Iris pigment epithelial cell (primary cell): ENCODE data around the gene CDC27.
"Not testable (repeated sequence)": the region's sequence is repeated elsewhere in the genome, so short reads cannot be mapped to it uniquely, and the experiment has no call there.

Experiments used
- DNase-seq: peaks from one replicate; pipeline ENCODE4 v3.0.0-alpha.2; 2011; ENCODE audit warnings: low read depth

CDC27 gene

GRCh38 chr17:47192554-47192953 is 3.5 kb upstream of the CDC27 start:
- DNase-seq, result peak; percentile 21

- no peak for DNase-seq
Observed at GRCh38 chr17:47190770-47191169, 1.7 kb upstream of the CDC27 start.

- DNase-seq, result no peak
Observed at GRCh38 chr17:47190243-47190642, 1.1 kb upstream of the CDC27 start.

GRCh38 chr17:47189732-47190237 is 690 bp upstream of the CDC27 start:
- DNase-seq, result no peak

GRCh38 chr17:47188271-47188875 is 722 bp downstream of the CDC27 start:
- DNase-seq, result peak; percentile 63

GRCh38 chr17:47184681-47185080 is 4.4 kb downstream of the CDC27 start:
- no peak for DNase-seq

GRCh38 chr17:47180988-47181387 is 8.1 kb downstream of the CDC27 start:
- not testable (repeated sequence) for DNase-seq

GRCh38 chr17:47180337-47180736 is 8.8 kb downstream of the CDC27 start:
- no peak for DNase-seq

GRCh38 chr17:47179141-47179540 is 10.0 kb downstream of the CDC27 start:
- DNase-seq, result no peak

GRCh38 chr17:47177261-47177660 is 11.8 kb downstream of the CDC27 start:
- DNase-seq, result no peak

GRCh38 chr17:47176389-47176826 is 12.7 kb downstream of the CDC27 start:
- DNase-seq, result no peak

GRCh38 chr17:47174823-47175222 is 14.3 kb downstream of the CDC27 start:
- not testable (repeated sequence) for DNase-seq

- peak; percentile 22 for DNase-seq
Observed at GRCh38 chr17:47172696-47173565, 16.2 kb downstream of the CDC27 start.

- no peak for DNase-seq
Observed at GRCh38 chr17:47170710-47171109, 18.4 kb downstream of the CDC27 start.

- DNase-seq, result not testable (repeated sequence)
Observed at GRCh38 chr17:47168896-47169295, 20.2 kb downstream of the CDC27 start.

- not testable (repeated sequence) for DNase-seq
Observed at GRCh38 chr17:47166854-47167253, 22.2 kb downstream of the CDC27 start.

GRCh38 chr17:47165137-47165536 is 24.0 kb downstream of the CDC27 start:
- no peak for DNase-seq

GRCh38 chr17:47164263-47164662 is 24.8 kb downstream of the CDC27 start:
- no peak for DNase-seq

GRCh38 chr17:47162013-47162622 is 27.0 kb downstream of the CDC27 start:
- DNase-seq, result no peak

GRCh38 chr17:47159315-47159714 is 29.8 kb downstream of the CDC27 start:
- DNase-seq, result no peak

- no peak for DNase-seq
Observed at GRCh38 chr17:47145351-47145750, 43.7 kb downstream of the CDC27 start.

GRCh38 chr17:47135235-47135634 is 53.9 kb downstream of the CDC27 start:
- DNase-seq, result peak; percentile 10

GRCh38 chr17:47134354-47134753 is 54.7 kb downstream of the CDC27 start:
- DNase-seq, result not testable (repeated sequence)
